DMS79 treated with DMSO at 0.1 percent for 48 hours (cell line): ENCODE measurements around the gene ARHGAP21.

ENCODE experiments used
- DNase-seq: peaks from one replicate; lab custom pipeline; 2025; lab: John Stamatoyannopoulos, UW

Gene ARHGAP21

GRCh38 chr10:24533981-24534380 is 189.7 kb downstream of the ARHGAP21 start:
- no peak for DNase-seq
